ENCODE results near the gene HAPLN3. TPM values are rescaled to one million over a fixed set of nuclear protein-coding genes. Genes with fewer than 3 reads are reported as not detected.
A peak's percentile ranks its signal among the peaks of the same experiment; 100 is the strongest.

Gene HAPLN3
- total RNA-seq, 8 experiments from 2014 or later: 0.16 to 2.6 (median 1.2) TPM

DNA sequence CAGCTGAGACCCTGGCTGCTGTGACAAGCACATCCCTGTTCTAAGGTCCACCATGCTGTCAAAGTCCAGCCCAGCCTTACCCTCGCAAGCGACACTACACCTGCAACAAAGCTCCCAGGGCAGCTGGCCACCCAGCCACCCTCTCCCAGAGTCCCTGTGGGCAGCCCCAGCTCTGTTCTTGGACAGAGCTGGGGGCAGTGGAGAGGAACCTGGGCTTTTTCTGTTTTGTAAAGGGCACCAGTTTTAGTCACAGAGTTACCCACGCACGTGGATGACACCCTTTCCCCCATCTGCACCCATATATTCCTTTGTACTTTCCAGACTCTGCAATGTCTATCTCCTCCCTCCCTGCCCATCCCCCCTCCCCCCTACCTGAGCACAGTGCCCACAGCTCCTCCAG, 53.2 kb downstream of the HAPLN3 start:
- in situ Hi-C loops (cut with MboI; ENCODE audit: low pct_unique_long_range_greater_than_20kb in 2 of 9, low sequenced_read_pairs in 9 of 9, unreplicated experiment in 9 of 9): no loop called here
- no peak overlapping the region for H3K4me3 ChIP-seq
- no peak for ATAC-seq (replicated peaks in 6 of 8)
- no CpG with 5 or more reads among the region's 4 CpGs for WGBS, 10 experiments
- H3K4me1 ChIP-seq (replicated peaks in 1 of 2): peaks cover 0 to 5% of the 10 kb centered on the region in 2 donors
- H3K27ac ChIP-seq: no peak overlapping the region

- no peak for ATAC-seq (replicated peaks in 6 of 8)
- H3K27ac ChIP-seq: no peak overlapping the region
- 29 to 83% (median 40%) methylated on average over 1 of the region's 1 CpG; no CpG with 5 or more reads in 7 of the 10 experiments for WGBS, 10 experiments
- H3K4me1 ChIP-seq (replicated peaks in 1 of 2): peaks cover 2 to 11% of the 10 kb centered on the region in 2 donors
- in situ Hi-C loops (cut with MboI; ENCODE audit: low pct_unique_long_range_greater_than_20kb in 2 of 9, low sequenced_read_pairs in 9 of 9, unreplicated experiment in 9 of 9): no loop called here
- H3K4me3 ChIP-seq: no peak overlapping the region
Observed at GRCh38 chr15:88841236-88841635, 54.1 kb downstream of the HAPLN3 start.

DNA sequence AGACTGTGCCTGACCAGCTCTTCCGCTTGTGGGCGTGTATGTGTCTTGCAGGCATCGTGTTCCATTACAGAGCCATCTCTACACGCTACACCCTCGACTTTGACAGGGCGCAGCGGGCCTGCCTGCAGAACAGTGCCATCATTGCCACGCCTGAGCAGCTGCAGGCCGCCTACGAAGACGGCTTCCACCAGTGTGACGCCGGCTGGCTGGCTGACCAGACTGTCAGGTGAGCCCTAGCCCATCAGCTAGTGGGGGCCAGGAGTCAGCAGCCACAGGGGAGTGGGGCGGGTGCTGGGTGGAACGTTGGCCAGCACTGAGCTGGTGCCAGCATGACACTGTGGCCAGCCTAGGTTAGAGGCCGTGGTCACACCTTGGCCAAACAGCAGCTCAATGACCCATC, 55.4 kb downstream of the HAPLN3 start:
- Histone ChIP-seq H3K4me1 (replicated peaks in 1 of 2) (peaks cover 2 to 11% of the 10 kb centered on the region in 2 donors), H3K4me3 (no peak overlapping the region), H3K27ac (no peak overlapping the region)
- no peak for ATAC-seq (replicated peaks in 6 of 8)
- WGBS, 10 experiments: 57 to 100% (median 80%) methylated on average over 1 to 14 of the region's 16 CpGs; no CpG with 5 or more reads in 4 of the 10 experiments
- in situ Hi-C loops (cut with MboI; ENCODE audit: low pct_unique_long_range_greater_than_20kb in 2 of 9, low sequenced_read_pairs in 9 of 9, unreplicated experiment in 9 of 9): no loop called here

DNA sequence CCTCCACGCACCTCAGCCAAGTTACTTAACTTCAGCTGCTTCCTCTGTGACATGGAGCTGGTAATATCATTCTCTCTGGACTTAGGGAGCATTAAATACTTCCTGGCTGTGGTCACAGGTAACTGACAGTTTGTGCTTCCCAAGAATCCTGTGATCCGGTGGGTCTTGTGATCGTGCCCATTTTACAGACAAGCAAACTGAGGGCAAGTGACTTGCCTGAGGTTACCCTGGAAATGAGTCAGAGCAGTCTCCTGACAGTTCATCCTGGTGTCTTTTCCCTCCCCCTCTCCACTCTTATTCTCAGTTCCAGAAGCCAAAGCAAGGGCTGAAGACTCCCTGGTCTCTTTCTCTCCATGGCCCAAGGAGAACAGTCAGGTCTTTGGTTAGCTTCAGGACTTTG, 56.2 kb downstream of the HAPLN3 start:
- no peak overlapping the region for H3K27ac ChIP-seq
- WGBS, 10 experiments: 0 to 100% (median 48%) methylated on average over 2 of the region's 3 CpGs; no CpG with 5 or more reads in 5 of the 10 experiments
- ATAC-seq (replicated peaks in 6 of 8): no peak
- peaks cover 2 to 11% of the 10 kb centered on the region in 2 donors for H3K4me1 ChIP-seq (replicated peaks in 1 of 2)
- H3K4me3 ChIP-seq: no peak overlapping the region
- in situ Hi-C loops (cut with MboI; ENCODE audit: low pct_unique_long_range_greater_than_20kb in 2 of 9, low sequenced_read_pairs in 9 of 9, unreplicated experiment in 9 of 9): no loop called here

- no CpG with 5 or more reads among the region's 18 CpGs for WGBS, 10 experiments
- ATAC-seq (replicated peaks in 6 of 8): no peak
- H3K27ac ChIP-seq: no peak overlapping the region
- no peak overlapping the region for H3K4me3 ChIP-seq
- peaks cover 2 to 11% of the 10 kb centered on the region in 2 donors for H3K4me1 ChIP-seq (replicated peaks in 1 of 2)
- in situ Hi-C loops (cut with MboI; ENCODE audit: low pct_unique_long_range_greater_than_20kb in 2 of 9, low sequenced_read_pairs in 9 of 9, unreplicated experiment in 9 of 9): no loop called here
Observed at GRCh38 chr15:88838667-88839066, 56.7 kb downstream of the HAPLN3 start.

DNA sequence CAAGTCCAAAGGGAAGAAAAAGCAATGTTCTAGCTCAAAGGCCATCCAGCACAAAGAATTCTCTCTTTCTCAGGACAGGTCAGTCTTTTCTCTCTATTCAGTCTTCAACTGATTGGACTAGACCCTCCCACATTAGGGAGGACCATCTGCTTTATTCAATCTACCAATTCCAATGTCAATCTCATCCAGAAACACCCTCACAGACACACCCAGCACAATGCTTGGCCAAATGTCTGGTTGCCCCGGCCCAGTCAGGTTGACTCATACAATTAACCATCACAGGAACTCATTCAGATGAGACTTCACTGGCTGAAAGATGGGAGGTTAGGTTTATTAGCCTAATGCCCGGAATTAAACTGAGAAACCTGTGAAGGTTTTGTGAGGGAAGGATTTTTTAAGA, 59.7 kb downstream of the HAPLN3 start:
- in situ Hi-C loops (cut with MboI; ENCODE audit: low pct_unique_long_range_greater_than_20kb in 2 of 9, low sequenced_read_pairs in 9 of 9, unreplicated experiment in 9 of 9): no loop called here
- Histone ChIP-seq H3K27ac (no peak overlapping the region), H3K4me1 (replicated peaks in 1 of 2) (peaks cover 2 to 11% of the 10 kb centered on the region in 2 donors), H3K4me3 (no peak overlapping the region)
- 0 to 90% (median 40%) methylated on average over 1 to 2 of the region's 2 CpGs; no CpG with 5 or more reads in 3 of the 10 experiments for WGBS, 10 experiments
- ATAC-seq (replicated peaks in 6 of 8): peak in 2 of 8 experiments; percentile 88 to 90

DNA sequence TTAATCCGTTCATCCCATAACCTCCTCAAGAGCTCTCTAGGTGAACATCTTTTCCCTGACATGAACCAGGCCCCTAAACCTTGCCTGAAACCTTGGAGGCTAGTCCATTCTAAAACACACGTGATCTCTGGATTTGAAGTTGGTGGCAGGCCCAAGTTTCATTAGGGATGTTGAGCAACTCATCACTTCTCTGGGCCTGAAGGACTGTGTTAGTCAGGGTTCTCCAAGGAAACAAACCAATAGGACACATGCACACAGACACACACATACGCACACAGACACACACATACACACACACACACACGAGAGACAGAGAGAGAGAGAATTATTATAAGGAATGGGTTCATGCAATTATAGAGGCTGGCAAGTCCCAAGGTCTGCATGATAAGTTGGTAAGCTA, 60.2 kb downstream of the HAPLN3 start:
- H3K27ac ChIP-seq: no peak overlapping the region
- WGBS, 10 experiments: 35 to 100% (median 68%) methylated on average over 1 to 4 of the region's 4 CpGs; no CpG with 5 or more reads in 2 of the 10 experiments
- in situ Hi-C loops (cut with MboI; ENCODE audit: low pct_unique_long_range_greater_than_20kb in 2 of 9, low sequenced_read_pairs in 9 of 9, unreplicated experiment in 9 of 9): no loop called here
- peaks cover 2 to 11% of the 10 kb centered on the region in 2 donors for H3K4me1 ChIP-seq (replicated peaks in 1 of 2)
- no peak overlapping the region for H3K4me3 ChIP-seq
- no peak for ATAC-seq (replicated peaks in 6 of 8)

DNA sequence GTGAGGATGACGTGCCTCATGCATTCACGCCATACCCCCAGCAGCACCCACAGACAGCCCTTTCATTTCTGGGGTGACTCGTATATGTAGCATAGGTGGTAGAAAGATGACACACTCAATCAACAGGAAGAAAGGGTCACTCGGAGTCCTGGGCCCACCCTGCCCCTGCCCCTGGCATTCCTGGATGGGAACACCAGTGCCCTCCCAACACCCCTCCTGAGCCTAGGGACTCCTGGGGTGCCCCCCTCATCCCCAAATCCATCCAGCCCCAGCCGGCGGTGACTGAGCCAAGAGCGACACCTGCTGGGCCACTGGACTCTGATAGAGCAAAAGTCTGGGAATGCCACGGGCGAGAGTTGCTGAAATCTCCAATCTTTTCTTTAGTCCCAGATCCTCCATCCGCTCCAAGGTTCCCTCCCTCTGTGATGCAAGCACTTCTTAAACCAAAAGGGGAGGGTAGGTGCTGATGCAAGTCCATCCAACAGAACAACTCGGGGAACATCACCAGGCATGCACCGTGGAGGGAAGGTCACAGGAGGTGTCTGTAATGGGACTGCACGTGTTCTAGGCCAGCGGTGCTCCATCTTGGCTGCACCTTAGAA, 61.0 kb downstream of the HAPLN3 start:
- in situ Hi-C loops (cut with MboI; ENCODE audit: low pct_unique_long_range_greater_than_20kb in 2 of 9, low sequenced_read_pairs in 9 of 9, unreplicated experiment in 9 of 9): no loop called here
- H3K27ac ChIP-seq: no peak overlapping the region
- H3K4me1 ChIP-seq (replicated peaks in 1 of 2): peaks cover 2 to 11% of the 10 kb centered on the region in 2 donors
- peak in 6 of 8 experiments; percentile 23 to 86 (median 44) for ATAC-seq (replicated peaks in 6 of 8)
- 47 to 100% (median 76%) methylated on average over 1 to 6 of the region's 14 CpGs; no CpG with 5 or more reads in 3 of the 10 experiments for WGBS, 10 experiments
- no peak overlapping the region for H3K4me3 ChIP-seq

GRCh38 chr15:88833731-88834100, 61.6 kb downstream of the HAPLN3 start:
- H3K4me3 ChIP-seq: no peak overlapping the region
- no peak for ATAC-seq (replicated peaks in 6 of 8)
- peaks cover 2 to 11% of the 10 kb centered on the region in 2 donors for H3K4me1 ChIP-seq (replicated peaks in 1 of 2)
- in situ Hi-C loops (cut with MboI; ENCODE audit: low pct_unique_long_range_greater_than_20kb in 2 of 9, low sequenced_read_pairs in 9 of 9, unreplicated experiment in 9 of 9): no loop called here
- no peak overlapping the region for H3K27ac ChIP-seq
- WGBS, 10 experiments: 20 to 93% (median 83%) methylated on average over 1 to 3 of the region's 8 CpGs; no CpG with 5 or more reads in 3 of the 10 experiments

DNA sequence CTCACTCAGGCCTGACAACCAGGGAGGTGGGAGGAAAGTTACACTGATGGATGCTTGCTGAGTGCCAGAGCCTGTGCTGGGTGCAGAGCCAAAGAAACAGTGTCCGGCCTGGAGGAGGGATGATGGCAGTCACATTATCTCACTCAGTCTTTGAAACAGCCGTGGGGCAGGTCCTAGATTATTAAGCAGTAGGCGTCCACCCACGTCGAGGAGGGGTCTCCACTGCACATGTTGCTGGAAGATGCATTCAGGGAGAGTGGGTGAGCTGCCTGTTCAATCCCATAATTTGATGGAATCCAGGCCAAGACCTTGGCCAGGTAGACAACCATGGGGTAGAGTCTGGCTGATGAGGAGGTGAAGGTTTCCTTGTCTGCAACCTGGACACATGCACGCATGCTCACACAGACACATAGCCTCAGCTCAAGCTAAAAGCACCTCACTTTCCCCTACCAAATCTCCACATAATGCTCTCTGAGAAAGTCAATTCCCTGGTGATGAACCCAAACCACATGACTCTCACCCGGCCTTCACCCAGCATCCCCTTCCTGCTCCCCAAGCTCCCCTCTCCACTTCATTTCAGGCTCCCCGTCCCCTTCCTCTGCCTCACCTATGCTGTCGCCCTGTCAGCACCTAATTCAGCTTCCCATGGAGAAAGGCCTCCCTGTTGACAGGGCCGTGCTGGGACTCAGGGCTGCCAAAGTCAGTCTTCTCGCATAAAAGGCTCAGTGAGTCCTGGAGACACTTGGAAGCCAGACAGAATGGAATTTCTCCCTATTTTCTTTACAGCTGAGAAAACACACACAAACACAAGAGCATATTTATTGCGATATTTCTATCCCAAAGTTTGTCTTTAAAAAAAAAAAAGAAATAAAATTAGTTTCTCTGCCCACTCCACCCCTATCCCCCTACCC, 62.3 kb downstream of the HAPLN3 start:
- Histone ChIP-seq H3K4me3 (no peak overlapping the region), H3K27ac (no peak overlapping the region), H3K4me1 (replicated peaks in 1 of 2) (peaks cover 2 to 11% of the 10 kb centered on the region in 2 donors)
- 25 to 85% (median 59%) methylated on average over 1 to 6 of the region's 12 CpGs; no CpG with 5 or more reads in 2 of the 10 experiments for WGBS, 10 experiments
- peak in 1 of 8 experiments; percentile 19 for ATAC-seq (replicated peaks in 6 of 8)
- in situ Hi-C loops (cut with MboI; ENCODE audit: low pct_unique_long_range_greater_than_20kb in 2 of 9, low sequenced_read_pairs in 9 of 9, unreplicated experiment in 9 of 9): no loop called here

- 3 to 87% (median 79%) methylated on average over 1 to 5 of the region's 5 CpGs; no CpG with 5 or more reads in 1 of the 10 experiments for WGBS, 10 experiments
- peak in 1 of 8 experiments; percentile 45 for ATAC-seq (replicated peaks in 6 of 8)
- no peak overlapping the region for H3K4me3 ChIP-seq
- in situ Hi-C loops (cut with MboI; ENCODE audit: low pct_unique_long_range_greater_than_20kb in 2 of 9, low sequenced_read_pairs in 9 of 9, unreplicated experiment in 9 of 9): no loop called here
- no peaks in the 10 kb centered on the region for H3K4me1 ChIP-seq (replicated peaks in 1 of 2)
- H3K27ac ChIP-seq: no peak overlapping the region
Observed at GRCh38 chr15:88830016-88830415, 65.3 kb downstream of the HAPLN3 start.

DNA sequence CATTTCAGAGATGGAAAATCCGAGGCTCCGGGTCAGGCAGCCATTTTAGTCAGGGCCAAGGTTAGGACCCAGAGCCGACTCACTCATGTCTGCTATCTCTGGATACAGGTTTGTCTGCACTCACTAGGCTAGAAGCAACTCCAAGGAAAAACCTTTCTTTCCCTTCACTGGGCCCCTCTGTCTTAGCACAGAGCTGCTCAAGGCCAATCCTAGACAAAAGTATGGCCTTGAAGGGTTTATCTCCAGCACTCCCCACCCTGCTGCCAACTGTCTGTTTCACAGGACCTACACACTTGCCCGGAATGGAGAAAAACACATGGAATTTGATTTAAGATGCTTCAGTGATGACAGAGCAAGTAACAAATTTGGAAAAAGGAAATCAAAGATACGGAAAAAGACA, 66.6 kb downstream of the HAPLN3 start:
- Histone ChIP-seq H3K4me3 (no peak overlapping the region), H3K27ac (no peak overlapping the region), H3K4me1 (replicated peaks in 1 of 2) (no peaks in the 10 kb centered on the region)
- ATAC-seq (replicated peaks in 6 of 8): no peak
- 43 to 100% (median 77%) methylated on average over 1 to 5 of the region's 5 CpGs for WGBS, 10 experiments
- in situ Hi-C loops (cut with MboI; ENCODE audit: low pct_unique_long_range_greater_than_20kb in 2 of 9, low sequenced_read_pairs in 9 of 9, unreplicated experiment in 9 of 9): loop anchor here in 2 of 9 experiments (10.0 kb wide), 2 partner anchors 164 to 174 kb away; no protein-coding TSS in a partner anchor
